Suppressor macrophage (primary cell): Measurements from ENCODE around the gene NDRG4.

ENCODE experiments used
- DNase-seq, 4 experiments: peaks; one replicate each; pipeline ENCODE4 v3.0.0-alpha.2; 2020 to 2022

The NDRG4 gene

GRCh38 chr16:58548378-58548777 lies 48.4 kb downstream of the NDRG4 start:
- no peak for DNase-seq

GRCh38 chr16:58551496-58551895 lies 51.6 kb downstream of the NDRG4 start:
- no peak for DNase-seq

GRCh38 chr16:58556678-58557077 lies 56.7 kb downstream of the NDRG4 start:
- no peak for DNase-seq
